GM23338 (cell line): ENCODE data around the gene TMEM63B. TPM values are rescaled to one million over a fixed set of nuclear protein-coding genes. Genes with fewer than 3 reads are reported as not detected.

ENCODE experiments used
- ATAC-seq: fragments of 200-7000 bp; cut with Tn5 transposase; 3 replicates; pipeline ENCODE4 v1.9.1; 2020
- DNase-seq: peaks from one replicate; pipeline ENCODE4 v3.0.0-alpha.2; 2015; ENCODE audit warnings: low spot score
- H2AFZ ChIP-seq: fragments of 200-600 bp; sonication (generic); 2 replicates; pipeline ENCODE4 v1.8.0; 2016; ENCODE audit warnings: antibody characterized with exemption, mild to moderate bottlenecking, moderate library complexity
- H3F3A ChIP-seq: fragments of 200-600 bp; sonication (generic); replicated peaks from 2 replicates; pipeline ENCODE4 v1.8.0; 2017; ENCODE audit warnings: antibody characterized with exemption, mixed run types, low read depth
- H3K27ac ChIP-seq: fragments of 200-600 bp; sonication (generic); 2 replicates; pipeline ENCODE4 v1.6.1; 2016; ENCODE audit warnings: low read depth
- H3K27me3 ChIP-seq: fragments of 200-600 bp; sonication (generic); 2 replicates; pipeline ENCODE4 v1.8.0; 2016; ENCODE audit warnings: mild to moderate bottlenecking, mixed run types, moderate library complexity; ENCODE audit not compliant: insufficient read depth
- H3K36me3 ChIP-seq: fragments of 200-600 bp; sonication (generic); 2 replicates; pipeline ENCODE4 v1.8.0; 2016; ENCODE audit warnings: mild to moderate bottlenecking; ENCODE audit not compliant: insufficient read depth
- H3K4me1 ChIP-seq: fragments of 200-600 bp; sonication (generic); 2 replicates; pipeline ENCODE4 v1.8.0; 2016; ENCODE audit warnings: mild to moderate bottlenecking, moderate library complexity; ENCODE audit not compliant: insufficient read depth
- H3K4me2 ChIP-seq: fragments of 200-600 bp; sonication (generic); 2 replicates; pipeline ENCODE4 v1.7.1; 2017; ENCODE audit warnings: mixed run types
- H3K4me3 ChIP-seq: fragments of 200-600 bp; sonication (generic); 2 replicates; pipeline ENCODE4 v1.6.1; 2016; ENCODE audit warnings: mixed run types
- H3K79me2 ChIP-seq: fragments of 200-600 bp; sonication (generic); replicated peaks from 2 replicates; pipeline ENCODE4 v1.8.0; 2017; ENCODE audit warnings: mild to moderate bottlenecking; ENCODE audit not compliant: insufficient read depth
- H3K9me2 ChIP-seq: fragments of 200-600 bp; sonication (generic); 2 replicates; pipeline ENCODE4 v1.8.0; 2017; ENCODE audit not compliant: insufficient read depth
- H4K20me1 ChIP-seq: fragments of 200-600 bp; sonication (generic); replicated peaks from 2 replicates; pipeline ENCODE4 v1.8.0; 2017; ENCODE audit warnings: mild to moderate bottlenecking; ENCODE audit not compliant: insufficient read depth
- H3K27ac Mint-ChIP-seq: 2 replicates; pipeline ENCODE4 v1.8.0; 2020; ENCODE audit warnings: inconsistent platforms, mild to moderate bottlenecking, moderate library complexity, mixed read lengths
- H3K27me3 Mint-ChIP-seq: 3 replicates; pipeline ENCODE4 v1.8.0; 2022; ENCODE audit warnings: low read depth, mild to moderate bottlenecking, moderate library complexity, mixed read lengths, inconsistent platforms; ENCODE audit not compliant: insufficient read depth, poor library complexity
- H3K36me3 Mint-ChIP-seq: 3 replicates; pipeline ENCODE4 v1.8.0; 2021; ENCODE audit warnings: low read depth, mild to moderate bottlenecking, inconsistent platforms, moderate library complexity, mixed read lengths
- H3K4me1 Mint-ChIP-seq: 3 replicates; pipeline ENCODE4 v1.8.0; 2020; ENCODE audit warnings: mild to moderate bottlenecking, inconsistent platforms, mixed read lengths
- H3K4me3 Mint-ChIP-seq: 3 replicates; pipeline ENCODE4 v1.8.0; 2021; ENCODE audit warnings: moderate library complexity, mild to moderate bottlenecking, inconsistent platforms, mixed read lengths
- H3K9me3 Mint-ChIP-seq: 3 replicates; pipeline ENCODE4 v1.8.0; 2020; ENCODE audit warnings: moderate library complexity, mild to moderate bottlenecking, inconsistent platforms, mixed read lengths
- EZH2phosphoT487 ChIP-seq: fragments of 200-600 bp; sonication (generic); IDR thresholded peaks from one replicate; pipeline ENCODE4 v1.8.1; 2018; ENCODE audit warnings: antibody characterized with exemption; ENCODE audit not compliant: unreplicated experiment
- JUNB ChIP-seq: IDR thresholded peaks from one replicate; pipeline ENCODE4 v1.6.1; 2016; ENCODE audit warnings: antibody characterized with exemption; ENCODE audit not compliant: unreplicated experiment
- NANOG ChIP-seq: IDR thresholded peaks from 2 replicates; pipeline ENCODE4 v1.6.1; 2016; ENCODE audit warnings: antibody characterized with exemption, borderline replicate concordance
- POLR2AphosphoS5 ChIP-seq: IDR thresholded peaks from 2 replicates; pipeline ENCODE4 v1.6.1; 2016; ENCODE audit warnings: antibody characterized with exemption, low read depth
- STAT1 ChIP-seq: IDR thresholded peaks from one replicate; pipeline ENCODE4 v1.6.1; 2016; ENCODE audit warnings: antibody characterized with exemption; ENCODE audit not compliant: unreplicated experiment
- ZNF114 ChIP-seq: fragments of 250-450 bp; sonication (Bioruptor Pico); IDR thresholded peaks from 2 replicates; pipeline ENCODE4 v1.5.0; 2020; ENCODE audit warnings: mild to moderate bottlenecking, moderate library complexity
- ZNF331 ChIP-seq: fragments of 250-450 bp; sonication (Bioruptor Pico); IDR thresholded peaks from 2 replicates; pipeline ENCODE4 v1.5.0; 2020; ENCODE audit warnings: low read depth, mild to moderate bottlenecking, moderate library complexity
- polyA plus RNA-seq: library from polyadenylated mRNA; unstranded; fragments of >200 nt; fragmentation: Nextera tagmentation; extraction: Ambion mirVana; gene quantifications from 2 replicates; pipeline ENCODE4 v1.2.1, GENCODE V29; 2016
- total RNA-seq: library from RNA; depleted of rRNA; stranded (reverse); fragments of >200 nt; shearing (Covaris generic); gene quantifications from 2 replicates; pipeline ENCODE4 v1.2.3, GENCODE V29; 2014
- TF ChIP-seq, protein P1 (sequence below): IDR thresholded peaks from 2 replicates; pipeline ENCODE4 v1.6.1; 2016; ENCODE audit warnings: antibody characterized with exemption
- TF ChIP-seq, protein P2 (sequence below), 2 experiments: fragments of 200-600 bp in 1 of 2; sonication (generic) in 1 of 2; conservative IDR thresholded peaks; 2 replicates each; pipeline versions ENCODE4 v1.5.1 to v1.6.1; 2016 to 2017; ENCODE audit warnings: antibody characterized with exemption in 2 of 2, low read depth in 2 of 2, mild to moderate bottlenecking in 2 of 2, moderate library complexity in 1 of 2
- TF ChIP-seq, protein P3 (sequence below): fragments of 250-450 bp; sonication (Bioruptor Pico); IDR thresholded peaks from 2 replicates; pipeline ENCODE4 v1.5.0; 2020; ENCODE audit warnings: mild to moderate bottlenecking, moderate library complexity
- TF ChIP-seq, protein P4 (sequence below): IDR thresholded peaks from one replicate; pipeline ENCODE4 v1.6.1; 2018; ENCODE audit warnings: antibody characterized with exemption; ENCODE audit not compliant: unreplicated experiment

Gene TMEM63B
- total and polyA plus RNA-seq, 2 experiments from 2014 or later, result 10.1 to 36.0 TPM

DNA sequence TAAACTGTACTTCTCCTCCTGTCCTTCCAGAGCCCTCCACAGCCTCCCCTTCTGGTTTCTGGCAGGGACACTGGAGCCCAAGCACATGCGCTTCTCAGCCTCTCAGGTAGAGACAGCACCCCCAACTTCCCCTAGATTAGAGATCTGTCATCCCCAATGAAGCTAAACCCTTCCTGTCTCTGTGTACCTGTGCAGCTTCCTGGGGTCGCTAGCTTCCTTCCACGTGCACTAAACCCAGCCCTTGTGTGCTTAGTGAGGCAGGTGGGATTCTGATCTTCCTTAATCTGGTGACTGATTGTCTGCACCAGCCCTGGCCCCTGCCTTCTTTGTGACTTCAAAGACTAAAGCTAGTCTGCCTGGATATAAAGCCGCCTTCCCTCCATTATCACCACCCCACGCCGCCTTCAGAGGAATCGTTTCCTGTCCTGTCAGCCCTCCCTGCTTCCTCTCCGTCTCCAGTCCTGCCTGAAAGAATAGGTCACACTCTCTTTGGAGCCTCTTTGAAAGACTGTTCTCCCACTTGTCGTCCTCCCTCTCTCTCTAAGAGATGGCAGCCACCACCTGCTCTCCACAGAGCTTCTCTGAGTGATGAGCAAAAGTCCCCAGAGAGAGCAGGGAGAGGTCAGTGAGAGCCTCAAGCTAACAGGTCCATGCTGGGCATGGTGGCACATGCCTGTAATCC is 58.7 kb downstream of the TMEM63B start (continued):
- TF ChIP-seq, protein P1, sequence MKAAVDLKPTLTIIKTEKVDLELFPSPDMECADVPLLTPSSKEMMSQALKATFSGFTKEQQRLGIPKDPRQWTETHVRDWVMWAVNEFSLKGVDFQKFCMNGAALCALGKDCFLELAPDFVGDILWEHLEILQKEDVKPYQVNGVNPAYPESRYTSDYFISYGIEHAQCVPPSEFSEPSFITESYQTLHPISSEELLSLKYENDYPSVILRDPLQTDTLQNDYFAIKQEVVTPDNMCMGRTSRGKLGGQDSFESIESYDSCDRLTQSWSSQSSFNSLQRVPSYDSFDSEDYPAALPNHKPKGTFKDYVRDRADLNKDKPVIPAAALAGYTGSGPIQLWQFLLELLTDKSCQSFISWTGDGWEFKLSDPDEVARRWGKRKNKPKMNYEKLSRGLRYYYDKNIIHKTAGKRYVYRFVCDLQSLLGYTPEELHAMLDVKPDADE, result no peak
- no peak for TF ChIP-seq EZH2phosphoT487

DNA sequence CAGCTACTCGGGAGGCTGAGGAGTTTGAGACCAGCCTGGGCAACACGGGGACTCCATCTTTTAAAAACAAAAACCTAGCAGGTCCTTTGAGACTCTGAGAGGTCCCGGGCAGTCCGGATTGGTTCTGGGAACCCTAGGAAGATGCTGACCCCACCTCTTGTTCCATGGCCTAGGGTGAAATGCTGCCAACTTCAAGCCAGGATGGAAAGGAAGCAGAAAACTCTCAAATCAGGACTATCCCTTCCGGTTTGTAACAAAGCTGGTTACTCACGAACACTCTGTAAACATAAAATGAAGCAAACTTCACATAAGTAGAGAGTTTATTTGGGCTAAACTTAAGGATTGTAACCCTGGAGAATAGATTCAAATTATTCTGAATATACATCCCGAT is 59.3 kb downstream of the TMEM63B start:
- no peaks in the 10 kb centered on the region for H3K79me2 ChIP-seq
- ATAC-seq, result no peak
- peaks cover 12% of the 10 kb centered on the region for H3K4me1 ChIP-seq
- DNase-seq, result no peak
- Mint-ChIP-seq H3K9me3 (no peaks in the 10 kb centered on the region), H3K27ac (no peak overlapping the region), H3K4me1 (peaks cover 28% of the 10 kb centered on the region), H3K36me3 (no peaks in the 10 kb centered on the region), H3K4me3 (no peak overlapping the region), H3K27me3 (peaks cover 23% of the 10 kb centered on the region)
- H3K9me2 ChIP-seq, result no peaks in the 10 kb centered on the region
- peak overlapping the region; percentile 38; the same call in 1 of the 2 replicates for H3K4me2 ChIP-seq
- no peaks in the 10 kb centered on the region for H3K36me3 ChIP-seq
- peak overlapping the region; percentile 99 for H2AFZ ChIP-seq
- no peak overlapping the region for H3K27ac ChIP-seq
- H3F3A ChIP-seq, result 0 out of 2 replicates have a peak, but pooled peaks cover 2% of the 10 kb centered on the region
- no peaks in the 10 kb centered on the region for H3K27me3 ChIP-seq
- no peak overlapping the region for H3K4me3 ChIP-seq
- H4K20me1 ChIP-seq, result no peaks in the 10 kb centered on the region
- TF ChIP-seq NANOG (no peak), ZNF331 (no peak), STAT1 (no peak), ZNF114 (CRISPR knock-in tag) (no peak), POLR2AphosphoS5 (no peak), JUNB (no peak)
- TF ChIP-seq, protein P1, result no peak
- TF ChIP-seq, protein P2, sequence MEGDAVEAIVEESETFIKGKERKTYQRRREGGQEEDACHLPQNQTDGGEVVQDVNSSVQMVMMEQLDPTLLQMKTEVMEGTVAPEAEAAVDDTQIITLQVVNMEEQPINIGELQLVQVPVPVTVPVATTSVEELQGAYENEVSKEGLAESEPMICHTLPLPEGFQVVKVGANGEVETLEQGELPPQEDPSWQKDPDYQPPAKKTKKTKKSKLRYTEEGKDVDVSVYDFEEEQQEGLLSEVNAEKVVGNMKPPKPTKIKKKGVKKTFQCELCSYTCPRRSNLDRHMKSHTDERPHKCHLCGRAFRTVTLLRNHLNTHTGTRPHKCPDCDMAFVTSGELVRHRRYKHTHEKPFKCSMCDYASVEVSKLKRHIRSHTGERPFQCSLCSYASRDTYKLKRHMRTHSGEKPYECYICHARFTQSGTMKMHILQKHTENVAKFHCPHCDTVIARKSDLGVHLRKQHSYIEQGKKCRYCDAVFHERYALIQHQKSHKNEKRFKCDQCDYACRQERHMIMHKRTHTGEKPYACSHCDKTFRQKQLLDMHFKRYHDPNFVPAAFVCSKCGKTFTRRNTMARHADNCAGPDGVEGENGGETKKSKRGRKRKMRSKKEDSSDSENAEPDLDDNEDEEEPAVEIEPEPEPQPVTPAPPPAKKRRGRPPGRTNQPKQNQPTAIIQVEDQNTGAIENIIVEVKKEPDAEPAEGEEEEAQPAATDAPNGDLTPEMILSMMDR (conservative IDR thresholded peaks at IDR 0.05; ENCODE audit: low read depth in 2 of 2), result no peak
- TF ChIP-seq, protein P3, sequence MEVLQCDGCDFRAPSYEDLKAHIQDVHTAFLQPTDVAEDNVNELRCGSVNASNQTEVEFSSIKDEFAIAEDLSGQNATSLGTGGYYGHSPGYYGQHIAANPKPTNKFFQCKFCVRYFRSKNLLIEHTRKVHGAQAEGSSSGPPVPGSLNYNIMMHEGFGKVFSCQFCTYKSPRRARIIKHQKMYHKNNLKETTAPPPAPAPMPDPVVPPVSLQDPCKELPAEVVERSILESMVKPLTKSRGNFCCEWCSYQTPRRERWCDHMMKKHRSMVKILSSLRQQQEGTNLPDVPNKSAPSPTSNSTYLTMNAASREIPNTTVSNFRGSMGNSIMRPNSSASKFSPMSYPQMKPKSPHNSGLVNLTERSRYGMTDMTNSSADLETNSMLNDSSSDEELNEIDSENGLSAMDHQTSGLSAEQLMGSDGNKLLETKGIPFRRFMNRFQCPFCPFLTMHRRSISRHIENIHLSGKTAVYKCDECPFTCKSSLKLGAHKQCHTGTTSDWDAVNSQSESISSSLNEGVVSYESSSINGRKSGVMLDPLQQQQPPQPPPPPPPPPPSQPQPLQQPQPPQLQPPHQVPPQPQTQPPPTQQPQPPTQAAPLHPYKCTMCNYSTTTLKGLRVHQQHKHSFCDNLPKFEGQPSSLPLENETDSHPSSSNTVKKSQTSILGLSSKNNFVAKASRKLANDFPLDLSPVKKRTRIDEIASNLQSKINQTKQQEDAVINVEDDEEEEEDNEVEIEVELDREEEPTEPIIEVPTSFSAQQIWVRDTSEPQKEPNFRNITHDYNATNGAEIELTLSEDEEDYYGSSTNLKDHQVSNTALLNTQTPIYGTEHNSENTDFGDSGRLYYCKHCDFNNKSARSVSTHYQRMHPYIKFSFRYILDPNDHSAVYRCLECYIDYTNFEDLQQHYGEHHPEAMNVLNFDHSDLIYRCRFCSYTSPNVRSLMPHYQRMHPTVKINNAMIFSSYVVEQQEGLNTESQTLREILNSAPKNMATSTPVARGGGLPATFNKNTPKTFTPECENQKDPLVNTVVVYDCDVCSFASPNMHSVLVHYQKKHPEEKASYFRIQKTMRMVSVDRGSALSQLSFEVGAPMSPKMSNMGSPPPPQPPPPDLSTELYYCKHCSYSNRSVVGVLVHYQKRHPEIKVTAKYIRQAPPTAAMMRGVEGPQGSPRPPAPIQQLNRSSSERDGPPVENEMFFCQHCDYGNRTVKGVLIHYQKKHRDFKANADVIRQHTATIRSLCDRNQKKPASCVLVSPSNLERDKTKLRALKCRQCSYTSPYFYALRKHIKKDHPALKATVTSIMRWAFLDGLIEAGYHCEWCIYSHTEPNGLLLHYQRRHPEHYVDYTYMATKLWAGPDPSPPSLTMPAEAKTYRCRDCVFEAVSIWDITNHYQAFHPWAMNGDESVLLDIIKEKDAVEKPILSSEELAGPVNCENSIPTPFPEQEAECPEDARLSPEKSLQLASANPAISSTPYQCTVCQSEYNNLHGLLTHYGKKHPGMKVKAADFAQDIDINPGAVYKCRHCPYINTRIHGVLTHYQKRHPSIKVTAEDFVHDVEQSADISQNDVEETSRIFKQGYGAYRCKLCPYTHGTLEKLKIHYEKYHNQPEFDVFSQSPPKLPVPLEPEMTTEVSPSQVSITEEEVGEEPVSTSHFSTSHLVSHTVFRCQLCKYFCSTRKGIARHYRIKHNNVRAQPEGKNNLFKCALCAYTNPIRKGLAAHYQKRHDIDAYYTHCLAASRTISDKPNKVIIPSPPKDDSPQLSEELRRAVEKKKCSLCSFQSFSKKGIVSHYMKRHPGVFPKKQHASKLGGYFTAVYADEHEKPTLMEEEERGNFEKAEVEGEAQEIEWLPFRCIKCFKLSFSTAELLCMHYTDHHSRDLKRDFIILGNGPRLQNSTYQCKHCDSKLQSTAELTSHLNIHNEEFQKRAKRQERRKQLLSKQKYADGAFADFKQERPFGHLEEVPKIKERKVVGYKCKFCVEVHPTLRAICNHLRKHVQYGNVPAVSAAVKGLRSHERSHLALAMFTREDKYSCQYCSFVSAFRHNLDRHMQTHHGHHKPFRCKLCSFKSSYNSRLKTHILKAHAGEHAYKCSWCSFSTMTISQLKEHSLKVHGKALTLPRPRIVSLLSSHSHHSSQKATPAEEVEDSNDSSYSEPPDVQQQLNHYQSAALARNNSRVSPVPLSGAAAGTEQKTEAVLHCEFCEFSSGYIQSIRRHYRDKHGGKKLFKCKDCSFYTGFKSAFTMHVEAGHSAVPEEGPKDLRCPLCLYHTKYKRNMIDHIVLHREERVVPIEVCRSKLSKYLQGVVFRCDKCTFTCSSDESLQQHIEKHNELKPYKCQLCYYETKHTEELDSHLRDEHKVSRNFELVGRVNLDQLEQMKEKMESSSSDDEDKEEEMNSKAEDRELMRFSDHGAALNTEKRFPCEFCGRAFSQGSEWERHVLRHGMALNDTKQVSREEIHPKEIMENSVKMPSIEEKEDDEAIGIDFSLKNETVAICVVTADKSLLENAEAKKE (CRISPR knock-in tag), result no peak
- TF ChIP-seq, protein P4, sequence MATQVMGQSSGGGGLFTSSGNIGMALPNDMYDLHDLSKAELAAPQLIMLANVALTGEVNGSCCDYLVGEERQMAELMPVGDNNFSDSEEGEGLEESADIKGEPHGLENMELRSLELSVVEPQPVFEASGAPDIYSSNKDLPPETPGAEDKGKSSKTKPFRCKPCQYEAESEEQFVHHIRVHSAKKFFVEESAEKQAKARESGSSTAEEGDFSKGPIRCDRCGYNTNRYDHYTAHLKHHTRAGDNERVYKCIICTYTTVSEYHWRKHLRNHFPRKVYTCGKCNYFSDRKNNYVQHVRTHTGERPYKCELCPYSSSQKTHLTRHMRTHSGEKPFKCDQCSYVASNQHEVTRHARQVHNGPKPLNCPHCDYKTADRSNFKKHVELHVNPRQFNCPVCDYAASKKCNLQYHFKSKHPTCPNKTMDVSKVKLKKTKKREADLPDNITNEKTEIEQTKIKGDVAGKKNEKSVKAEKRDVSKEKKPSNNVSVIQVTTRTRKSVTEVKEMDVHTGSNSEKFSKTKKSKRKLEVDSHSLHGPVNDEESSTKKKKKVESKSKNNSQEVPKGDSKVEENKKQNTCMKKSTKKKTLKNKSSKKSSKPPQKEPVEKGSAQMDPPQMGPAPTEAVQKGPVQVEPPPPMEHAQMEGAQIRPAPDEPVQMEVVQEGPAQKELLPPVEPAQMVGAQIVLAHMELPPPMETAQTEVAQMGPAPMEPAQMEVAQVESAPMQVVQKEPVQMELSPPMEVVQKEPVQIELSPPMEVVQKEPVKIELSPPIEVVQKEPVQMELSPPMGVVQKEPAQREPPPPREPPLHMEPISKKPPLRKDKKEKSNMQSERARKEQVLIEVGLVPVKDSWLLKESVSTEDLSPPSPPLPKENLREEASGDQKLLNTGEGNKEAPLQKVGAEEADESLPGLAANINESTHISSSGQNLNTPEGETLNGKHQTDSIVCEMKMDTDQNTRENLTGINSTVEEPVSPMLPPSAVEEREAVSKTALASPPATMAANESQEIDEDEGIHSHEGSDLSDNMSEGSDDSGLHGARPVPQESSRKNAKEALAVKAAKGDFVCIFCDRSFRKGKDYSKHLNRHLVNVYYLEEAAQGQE, result no peak
